Glomerular visceral epithelial cell (primary cell): Measurements from ENCODE around the gene EIF1.
"Not testable (repeated sequence)": the region's sequence is repeated elsewhere in the genome, so short reads cannot be mapped to it uniquely, and the experiment has no call there.

ENCODE experiments used
- DNase-seq: peaks from one replicate; pipeline ENCODE4 v3.0.0-alpha.2; 2016; ENCODE audit errors: extremely low spot score

EIF1 gene

DNA sequence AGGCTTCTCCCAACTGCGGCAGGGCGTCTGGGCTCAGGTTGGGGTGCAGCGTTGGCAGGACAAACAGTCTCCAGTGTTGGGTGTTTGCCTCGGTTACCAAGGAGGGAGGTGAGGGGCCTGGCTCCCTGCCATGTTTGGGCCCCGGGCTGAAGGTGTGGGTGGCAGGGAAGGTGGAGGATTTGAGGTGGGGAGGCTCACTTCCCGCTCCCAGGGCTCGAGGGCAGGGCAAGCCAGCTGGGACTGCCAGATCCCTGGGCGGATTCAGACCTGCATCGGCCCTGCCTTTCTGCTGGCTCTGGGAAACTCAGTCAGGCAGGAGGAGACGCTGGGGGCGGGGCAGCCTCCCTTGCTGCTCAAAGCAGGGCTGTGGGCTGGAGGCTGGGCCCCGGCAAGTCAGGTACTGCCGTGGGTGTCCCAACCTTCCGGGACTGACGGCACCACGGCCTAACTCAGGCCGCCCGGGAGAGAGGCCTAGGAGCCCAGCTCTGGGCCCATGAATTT, 33.0 kb upstream of the EIF1 start:
- DNase-seq, result peak; percentile 23

DNA sequence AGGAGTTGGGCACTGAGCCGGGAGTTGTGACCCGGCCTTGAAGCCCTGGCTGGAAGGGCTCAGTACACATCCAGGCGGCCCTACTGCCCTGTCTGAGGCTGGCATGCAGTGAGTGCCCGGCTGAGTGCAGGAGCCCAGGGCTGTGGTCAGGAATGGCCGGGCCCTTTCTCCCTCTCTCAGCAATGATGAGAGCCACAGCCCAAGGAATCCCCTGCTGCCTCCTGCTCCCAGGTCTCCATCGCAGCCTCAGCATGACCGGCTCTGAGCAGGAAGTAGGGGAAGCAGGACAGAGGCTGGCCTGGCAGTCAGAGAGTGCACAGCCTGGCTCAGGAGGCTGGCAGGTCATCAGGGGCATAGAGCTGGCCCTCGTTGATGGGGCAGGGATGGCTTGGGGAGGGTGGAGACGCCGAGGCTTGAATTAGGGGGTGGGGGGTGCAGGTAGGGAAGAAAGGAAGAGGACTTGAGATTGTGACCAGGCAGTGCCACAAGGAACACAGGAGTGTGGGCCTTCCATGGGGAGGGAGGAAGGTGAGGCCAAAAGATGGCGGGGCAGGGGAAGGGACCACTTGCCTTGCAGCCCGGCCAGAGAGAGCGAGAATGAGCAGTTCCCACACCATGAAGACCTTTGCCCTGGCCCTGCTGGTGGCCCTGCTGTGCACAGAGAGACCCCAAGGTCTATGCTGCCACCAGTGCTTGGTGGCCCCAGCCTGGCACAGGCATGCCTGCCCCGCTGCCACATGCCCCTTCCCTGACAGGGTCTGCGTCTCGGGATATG, 32.2 kb upstream of the EIF1 start:
- no peak for DNase-seq

DNA sequence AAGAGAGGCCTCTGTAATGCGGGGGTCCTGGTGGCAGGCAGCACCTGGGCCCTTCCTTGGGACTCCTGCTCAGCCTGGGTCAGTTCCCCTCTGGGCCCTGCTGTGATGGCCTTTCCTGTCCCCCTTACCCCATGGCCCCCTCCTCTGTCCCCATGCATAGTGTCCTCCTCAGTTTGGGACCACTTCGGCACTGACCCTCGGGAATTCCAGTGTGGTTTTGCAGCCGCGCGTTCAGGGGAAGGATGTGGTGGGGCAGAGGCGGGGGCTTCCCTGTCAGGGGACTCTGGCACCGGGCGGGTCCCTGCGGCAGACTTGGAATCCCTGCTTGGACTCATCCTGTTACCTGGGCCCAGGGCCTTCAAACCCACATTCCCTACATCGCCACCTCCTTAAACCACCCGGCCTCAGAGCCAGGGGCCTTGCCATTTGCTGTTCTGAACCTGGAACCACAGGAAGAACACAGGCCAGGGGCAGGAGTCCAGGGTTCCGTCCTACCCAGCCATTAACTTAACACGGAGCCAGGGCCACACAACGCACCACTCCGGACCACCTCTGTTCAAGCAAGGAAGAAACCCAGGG, 31.4 kb upstream of the EIF1 start:
- DNase-seq, result no peak

DNA sequence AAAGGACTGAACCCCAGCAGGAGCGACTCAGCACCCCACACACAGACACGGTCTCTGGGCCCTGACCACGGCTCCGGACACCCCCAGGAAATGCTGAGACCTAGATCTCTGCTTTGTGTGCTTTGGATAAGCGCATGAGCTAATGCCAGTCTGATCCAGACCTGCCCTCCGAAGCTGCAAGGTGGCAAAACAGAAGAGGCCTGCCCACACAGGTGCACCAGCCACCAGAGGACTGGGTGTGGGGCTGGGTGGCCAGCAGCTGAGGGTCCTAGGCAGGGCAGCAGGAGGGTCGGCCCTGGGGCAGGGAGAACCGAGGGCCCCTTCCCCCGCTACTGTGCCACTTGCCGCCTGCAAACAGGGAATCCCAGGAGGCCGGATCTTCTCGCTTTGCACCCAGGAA, 30.7 kb upstream of the EIF1 start:
- no peak for DNase-seq

DNA sequence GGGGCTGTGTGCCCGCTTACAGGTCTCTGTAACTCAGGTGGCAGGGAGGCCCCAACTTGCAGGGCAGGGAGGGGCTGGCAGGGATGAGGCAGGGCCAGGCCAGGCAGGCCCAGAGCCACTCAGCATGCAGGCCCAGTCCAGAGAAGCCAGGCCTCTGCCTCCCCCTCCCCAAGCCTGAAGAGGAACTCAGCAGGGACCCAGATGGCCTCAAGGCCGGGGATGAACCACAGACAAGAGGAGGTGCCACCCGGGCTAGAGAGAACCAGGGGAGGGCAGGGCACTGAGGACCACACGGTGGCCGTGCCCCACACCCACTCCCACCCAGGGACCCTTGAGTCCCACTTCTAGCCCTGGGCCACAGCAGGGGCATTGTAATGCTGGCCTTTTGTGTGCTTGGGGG, 29.8 kb upstream of the EIF1 start:
- DNase-seq, result no peak

DNA sequence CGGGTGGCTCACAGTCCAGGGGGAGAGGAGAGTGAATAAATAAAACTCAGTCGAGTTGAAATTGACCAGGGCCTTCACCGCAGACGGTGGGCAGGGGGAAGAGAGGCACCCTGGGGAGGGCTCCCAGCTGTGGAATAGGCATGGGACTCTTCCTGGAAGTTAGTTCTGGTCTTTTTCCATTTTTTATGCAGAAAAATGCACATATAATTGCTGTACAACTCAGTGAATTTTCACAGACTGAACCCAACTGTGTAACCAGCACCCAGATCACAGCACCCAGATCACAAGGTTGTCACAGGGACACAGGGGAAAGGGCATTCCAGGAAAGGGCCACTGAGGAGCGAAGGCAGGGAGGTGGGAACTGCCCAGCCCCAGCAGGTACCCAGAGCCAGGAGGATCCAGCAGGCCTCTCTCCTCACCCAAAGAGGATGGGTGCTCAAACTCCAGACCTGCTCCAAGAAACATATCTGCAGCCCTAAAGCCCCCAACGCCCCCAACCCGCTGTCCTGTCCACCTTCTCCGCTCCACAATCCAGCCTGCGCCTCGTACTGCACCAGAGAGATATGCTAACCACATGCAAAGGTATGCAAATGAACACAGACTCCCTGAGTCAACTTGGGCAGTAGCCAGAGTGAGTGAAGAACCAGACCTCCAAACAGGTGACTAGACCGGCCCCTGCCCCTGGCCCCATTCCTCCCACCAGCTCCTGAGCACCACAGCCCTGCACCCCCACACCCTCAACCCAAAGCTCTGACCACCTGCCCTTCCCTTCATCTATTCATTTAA, 29.1 kb upstream of the EIF1 start:
- DNase-seq, result no peak

DNA sequence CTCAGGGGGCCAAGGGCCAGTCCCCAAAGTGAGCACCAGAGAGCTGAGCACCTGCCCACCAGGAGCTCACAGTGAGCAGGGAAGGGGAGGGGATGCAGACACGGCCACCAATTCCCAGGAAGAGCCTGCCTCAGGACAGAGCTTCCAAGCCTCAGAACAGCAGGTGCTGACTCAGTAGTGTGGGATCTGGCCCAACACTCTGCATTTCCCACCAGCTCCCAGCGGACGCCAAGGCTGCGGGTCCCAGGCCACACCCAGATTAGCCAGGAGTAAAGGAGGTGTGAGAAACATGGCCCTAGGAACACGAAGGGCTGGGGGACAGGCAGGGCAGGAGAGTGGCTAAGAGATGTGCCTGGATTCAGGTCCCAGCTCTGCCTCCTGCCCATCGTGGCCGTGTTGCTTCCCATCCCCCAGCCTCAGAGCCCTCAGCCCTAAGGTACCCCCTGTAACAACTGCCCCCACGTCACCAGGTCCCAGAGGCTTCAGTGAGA, 28.4 kb upstream of the EIF1 start:
- DNase-seq, result no peak

DNA sequence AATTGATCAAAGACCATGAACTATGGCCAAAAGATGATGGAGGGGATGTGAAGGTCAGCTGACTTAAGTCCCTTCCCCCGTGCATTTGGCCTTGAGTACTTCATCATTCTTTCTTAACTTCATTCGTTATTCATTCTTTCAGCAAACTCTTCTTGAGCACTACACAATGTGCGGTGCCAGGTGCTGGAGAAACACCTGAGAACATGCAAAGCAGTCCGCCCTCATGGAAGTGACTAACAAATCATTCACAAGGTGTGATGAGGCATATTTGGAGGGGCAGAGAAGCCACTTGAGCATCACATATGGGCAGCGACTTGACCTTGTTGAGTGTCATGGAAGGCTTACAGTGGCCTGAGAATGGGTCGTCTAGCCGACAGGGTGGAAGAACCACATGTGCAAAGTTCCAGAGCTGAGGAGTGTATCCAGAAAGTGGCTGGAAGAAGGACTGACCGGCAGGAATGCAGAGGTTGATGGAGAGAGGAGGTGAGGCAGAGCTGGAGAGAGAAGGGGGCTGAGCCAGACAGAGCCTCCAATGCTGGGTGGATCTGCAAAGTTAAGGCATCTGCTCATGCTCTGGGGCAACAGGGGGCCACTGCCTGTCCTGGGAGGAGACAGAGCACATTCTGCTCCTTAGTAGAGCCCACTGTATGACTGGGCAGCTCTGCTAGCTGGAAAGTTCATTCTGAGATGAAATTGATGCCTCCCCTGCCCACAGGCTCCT, 25.1 kb upstream of the EIF1 start:
- no peak for DNase-seq

DNA sequence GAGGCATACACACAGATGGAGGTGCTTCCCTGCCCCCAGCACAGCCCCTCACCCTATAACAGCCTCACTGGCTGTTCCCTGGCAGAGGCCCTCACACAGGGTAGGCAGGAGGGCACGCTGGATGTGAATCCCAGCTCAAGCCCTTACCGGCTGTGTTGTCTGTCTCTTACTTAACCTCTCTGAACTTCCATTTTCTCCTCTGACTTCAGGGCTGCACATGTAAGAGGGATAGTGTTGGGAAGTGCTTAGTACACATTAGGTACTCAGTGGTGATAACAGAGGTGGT, 24.6 kb upstream of the EIF1 start:
- DNase-seq, result no peak

DNA sequence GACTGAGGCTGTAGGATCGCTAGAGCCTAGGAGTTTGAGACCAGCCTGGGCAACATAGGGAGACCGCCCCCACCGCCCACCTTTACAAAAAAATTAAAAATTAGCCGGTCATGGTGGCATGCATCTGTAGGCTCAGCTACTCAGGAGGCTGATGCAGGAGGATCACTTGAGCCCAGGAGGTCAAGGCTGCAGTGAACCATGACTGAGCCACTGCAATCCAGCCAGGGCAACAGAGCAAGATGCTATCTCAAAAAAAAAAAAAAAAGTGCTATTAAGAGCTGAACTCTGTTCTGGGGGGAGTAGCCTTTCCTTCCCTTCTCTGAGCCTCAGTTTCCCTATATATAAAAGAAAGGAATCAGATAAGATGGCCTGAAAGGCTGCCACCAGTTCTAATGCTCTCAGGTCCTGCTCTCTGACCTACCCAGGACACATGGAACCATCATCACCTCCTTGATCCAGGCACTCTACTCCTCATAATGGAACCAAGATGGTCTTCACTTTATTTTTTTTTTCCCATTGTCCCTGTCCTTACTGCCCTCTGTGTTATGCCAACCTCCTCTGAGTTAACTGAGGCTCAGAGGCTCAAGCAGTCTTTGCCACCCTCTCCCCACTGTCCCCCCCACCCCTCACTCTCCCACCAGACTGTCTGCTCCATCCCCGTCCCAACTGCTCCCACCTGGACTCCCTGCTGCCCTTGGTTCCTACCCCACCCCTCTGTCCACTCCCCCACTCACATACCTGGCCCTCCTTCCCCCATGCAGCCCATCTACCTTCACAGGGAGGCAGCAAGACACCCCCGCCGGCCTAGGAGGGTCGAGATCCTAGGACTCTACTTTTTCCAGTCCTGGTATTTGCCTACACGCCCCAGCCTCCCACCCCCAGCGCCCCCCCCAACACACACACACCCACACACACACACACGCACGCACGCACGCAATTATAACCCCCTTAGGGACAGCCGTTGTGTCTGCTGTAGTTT, 23.8 kb upstream of the EIF1 start:
- no peak for DNase-seq

DNA sequence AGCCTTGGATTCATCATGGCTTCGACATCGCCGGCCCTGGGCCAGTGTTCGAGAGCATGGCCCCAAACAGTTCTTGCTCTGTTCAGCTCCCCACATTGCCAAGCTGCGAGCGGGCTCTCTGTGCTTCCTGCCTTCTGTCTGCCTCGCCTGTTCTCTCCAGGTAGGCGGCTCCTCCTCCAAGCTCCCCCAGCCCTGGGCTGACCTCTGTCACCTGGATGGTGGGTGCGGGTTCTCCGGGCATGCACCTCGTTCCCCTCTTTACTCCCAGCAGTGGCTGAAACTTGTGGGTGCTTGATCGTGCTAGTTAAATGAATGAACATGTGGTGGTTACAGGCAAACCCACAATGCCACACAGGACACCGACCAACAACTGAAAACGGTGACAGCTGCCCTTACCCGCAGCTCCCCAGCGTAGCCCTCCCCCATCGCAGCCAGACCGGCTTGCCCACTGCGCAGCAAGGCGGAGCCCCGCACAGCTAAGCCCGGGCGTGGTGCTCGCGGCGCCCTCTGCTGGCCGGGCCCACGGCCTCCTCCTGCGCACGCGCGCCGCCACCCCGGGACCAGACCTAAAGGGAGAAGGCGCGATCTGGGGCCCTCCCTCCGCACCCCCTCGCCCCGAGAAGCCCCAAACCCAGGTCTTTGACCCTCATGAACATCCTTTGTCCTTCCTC, 23.0 kb upstream of the EIF1 start:
- DNase-seq, result peak; percentile 89

DNA sequence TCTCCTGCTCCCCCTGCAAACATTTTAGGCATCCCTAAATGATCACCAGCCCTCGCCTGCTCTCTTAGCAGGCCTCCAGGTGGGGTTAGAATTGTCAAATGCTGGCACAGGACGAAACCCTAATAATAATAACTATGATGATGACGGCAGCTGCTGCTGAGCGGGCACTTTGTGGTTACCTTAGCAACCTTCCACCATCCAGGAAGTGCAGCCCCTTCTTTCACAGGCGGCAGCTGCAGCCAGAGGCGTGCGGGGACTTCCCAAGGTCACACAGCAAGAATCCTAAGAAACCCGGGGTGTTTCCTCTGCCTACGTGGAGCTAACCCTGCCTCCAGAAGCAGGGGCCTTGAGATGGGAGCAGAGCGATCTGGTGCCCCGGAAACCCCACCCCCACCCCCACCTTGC, 22.4 kb upstream of the EIF1 start:
- peak; percentile 80 for DNase-seq

DNA sequence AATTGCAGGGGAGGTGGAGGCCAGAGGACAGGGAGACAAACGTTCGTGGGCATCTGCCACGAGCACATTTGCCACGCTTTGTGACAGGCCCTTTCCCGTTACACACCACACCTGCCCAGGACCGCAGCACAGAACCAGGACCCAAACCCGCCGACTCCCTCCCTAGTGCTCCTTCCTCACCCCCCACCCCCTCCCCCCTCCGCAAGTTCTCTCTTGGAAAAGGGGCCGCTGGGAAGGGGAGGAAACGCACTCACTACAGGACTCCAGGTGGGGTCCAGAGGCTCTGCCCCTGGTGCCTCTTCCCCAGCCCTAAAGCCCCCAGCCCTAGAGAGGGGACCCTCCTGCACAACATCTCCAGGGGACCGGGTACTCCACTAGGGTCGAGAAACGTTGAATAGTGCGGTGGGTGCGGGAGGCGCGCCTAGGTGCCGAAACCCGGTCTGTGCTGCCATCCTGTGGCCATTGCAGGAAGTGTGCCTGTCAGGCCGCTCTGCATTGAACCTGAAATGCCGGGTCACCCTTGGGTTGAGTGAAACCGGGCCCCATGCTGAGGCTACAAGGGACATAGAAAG, 21.9 kb upstream of the EIF1 start:
- peak; percentile 74 for DNase-seq

DNA sequence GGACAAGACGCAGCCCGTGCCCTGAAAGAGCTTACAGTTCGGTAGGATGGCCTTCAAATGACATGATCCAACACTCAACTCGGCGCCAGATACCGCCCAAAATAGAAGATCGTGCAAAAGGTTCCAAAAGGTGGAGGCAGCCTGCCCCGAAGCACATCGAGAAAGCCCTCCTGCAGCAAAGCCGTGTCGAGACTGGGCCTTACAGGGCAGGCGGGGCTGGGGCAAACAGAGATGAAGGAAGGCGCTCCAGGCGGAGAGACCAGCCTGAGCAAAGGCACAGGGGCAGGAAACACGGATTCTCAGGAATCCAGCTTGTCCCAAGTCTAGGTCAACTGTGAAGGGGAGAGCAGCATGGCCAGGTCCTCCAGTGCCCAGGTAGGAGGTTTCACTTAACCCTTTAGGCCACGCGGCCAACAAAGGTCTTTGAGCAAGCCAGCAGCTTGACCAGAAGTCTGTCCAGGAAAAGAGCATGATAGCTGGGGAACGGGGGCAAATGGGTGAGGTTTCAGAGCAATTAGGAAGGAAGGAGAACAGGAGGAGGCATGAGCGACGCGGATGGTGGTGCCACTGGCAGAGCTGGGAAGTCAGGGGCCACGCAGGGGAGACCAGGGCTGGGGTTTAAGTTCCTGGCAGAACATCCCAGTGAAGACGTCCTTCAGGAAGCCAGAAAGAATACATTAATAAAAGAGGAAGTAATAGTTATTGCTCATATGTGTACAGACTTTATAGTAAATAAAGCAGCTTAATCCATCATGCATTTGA, 21.2 kb upstream of the EIF1 start:
- no peak for DNase-seq

DNA sequence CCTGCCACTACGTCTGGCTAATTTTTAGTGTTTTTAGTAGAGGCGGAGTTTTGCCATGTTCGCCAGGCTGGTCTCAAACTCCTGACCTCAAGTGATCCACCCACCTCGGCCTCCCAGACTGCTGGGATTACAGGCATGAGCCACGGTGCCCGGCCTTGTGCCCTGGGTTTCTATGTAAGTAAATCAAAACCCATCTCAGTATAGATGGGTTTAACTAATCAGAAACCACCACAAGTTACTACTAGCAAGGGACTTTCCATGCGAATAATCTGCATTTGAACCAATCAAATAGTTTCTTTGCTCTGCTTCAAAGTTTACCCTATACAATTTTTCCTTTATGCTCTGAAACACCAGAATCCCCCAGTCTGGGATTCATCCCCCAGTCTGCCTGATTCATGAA, 16.5 kb upstream of the EIF1 start:
- no peak for DNase-seq

DNA sequence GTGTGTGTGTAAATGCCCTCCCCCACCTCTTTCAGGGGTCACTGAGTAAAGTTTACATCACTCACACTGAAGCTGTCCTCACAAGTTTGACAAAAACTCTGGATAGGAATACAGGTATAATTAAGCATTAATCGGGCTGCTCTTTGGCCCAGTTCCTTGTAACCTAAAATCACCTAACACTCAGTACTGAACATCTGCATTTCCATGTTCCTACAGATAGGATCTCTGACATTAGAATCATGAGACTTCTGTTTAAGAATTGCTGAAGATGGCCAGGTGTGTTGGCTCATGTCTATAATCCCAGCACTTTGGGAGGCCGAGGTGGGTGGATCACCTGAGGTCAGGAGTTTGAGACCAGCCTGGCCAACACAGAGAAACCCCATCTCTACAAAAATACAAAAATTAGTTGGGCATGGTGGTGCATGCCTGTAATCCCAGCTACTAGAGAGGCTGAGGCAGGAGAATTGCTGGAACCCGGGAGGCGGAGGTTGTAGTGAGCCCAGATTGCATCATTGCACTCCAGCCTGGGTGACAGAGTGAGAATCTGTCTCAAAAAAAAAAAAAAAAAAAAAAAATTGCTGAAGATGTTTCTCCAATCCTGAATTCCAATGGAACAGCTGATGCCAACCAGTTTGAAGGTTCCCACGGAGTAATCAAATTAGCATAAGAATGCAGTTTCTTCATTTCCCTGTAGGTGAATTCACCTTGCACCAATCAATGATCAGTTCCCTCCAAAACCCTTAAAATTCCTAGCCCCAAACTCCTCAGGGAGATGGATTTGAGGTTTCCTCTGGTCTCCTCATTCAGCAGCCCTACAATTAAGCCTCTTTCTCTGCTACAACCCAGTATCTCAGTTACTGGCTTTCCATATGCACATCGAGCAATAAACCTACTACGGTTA, 13.3 kb upstream of the EIF1 start:
- DNase-seq, result not testable (repeated sequence)

DNA sequence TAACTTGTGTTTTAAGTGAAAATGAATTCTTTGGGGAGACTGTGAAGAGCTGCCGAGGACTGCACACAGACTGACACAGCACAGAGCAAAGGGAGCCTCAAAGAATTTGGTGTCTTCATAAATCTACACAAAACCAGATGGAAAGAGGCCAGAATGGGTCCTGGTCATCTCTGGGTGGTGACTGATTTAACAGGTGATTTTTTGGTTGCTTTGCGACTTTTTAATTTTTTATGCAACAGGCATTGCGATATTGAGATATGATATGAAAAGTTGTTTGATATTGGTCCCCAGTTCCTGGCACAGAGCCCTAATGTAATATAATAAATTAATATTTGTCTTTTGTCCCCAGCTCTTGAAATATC, 12.6 kb upstream of the EIF1 start:
- peak; percentile 52 for DNase-seq

DNA sequence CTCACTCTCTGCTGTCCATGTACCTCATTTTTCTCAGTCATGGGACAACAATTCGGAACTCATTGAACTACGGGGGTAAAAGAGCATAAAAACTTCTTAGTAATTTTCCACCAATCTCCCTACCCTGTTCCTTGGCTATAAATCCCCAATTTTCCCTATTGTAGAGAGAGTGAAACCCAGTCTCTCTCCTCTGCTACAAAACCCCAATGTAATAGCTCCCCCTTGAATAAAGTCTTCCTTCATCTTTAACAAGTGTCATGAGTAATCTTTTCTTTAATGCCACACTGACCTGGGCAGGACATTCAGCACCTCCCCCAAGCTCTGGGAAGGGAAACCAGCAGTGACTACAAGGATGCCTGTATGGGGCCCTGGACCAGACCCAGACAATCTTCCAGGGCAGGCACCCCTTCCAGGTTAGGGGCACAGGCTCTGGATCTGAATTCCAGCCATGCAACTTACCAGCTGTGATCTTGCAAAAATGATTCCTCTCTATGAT, 10.2 kb upstream of the EIF1 start:
- DNase-seq, result peak; percentile 90
